Fibroblast of skin of back (primary cell): ENCODE data around the gene POLR2J3. TPM values are rescaled to one million over a fixed set of nuclear protein-coding genes. Genes with fewer than 3 reads are reported as not detected.
"Not testable (repeated sequence)": the region's sequence is repeated elsewhere in the genome, so short reads cannot be mapped to it uniquely, and the experiment has no call there.

Experiments used
- DNase-seq: peaks from one replicate; pipeline ENCODE4 v3.0.0-alpha.2; 2013
- polyA plus RNA-seq, 2 experiments: library from polyadenylated mRNA; unstranded; fragments of 120-200 nt; gene quantifications; one replicate each; pipeline ENCODE4 v1.2.1, GENCODE V29; 2013; ENCODE audit not compliant: insufficient read length in 2 of 2

POLR2J3 gene
- 85.1 TPM for polyA plus RNA-seq (2013, experiment 1 of 2; ENCODE audit: insufficient read length)
- polyA plus RNA-seq (2013, experiment 2 of 2; ENCODE audit: insufficient read length) = 62.0 TPM

DNA sequence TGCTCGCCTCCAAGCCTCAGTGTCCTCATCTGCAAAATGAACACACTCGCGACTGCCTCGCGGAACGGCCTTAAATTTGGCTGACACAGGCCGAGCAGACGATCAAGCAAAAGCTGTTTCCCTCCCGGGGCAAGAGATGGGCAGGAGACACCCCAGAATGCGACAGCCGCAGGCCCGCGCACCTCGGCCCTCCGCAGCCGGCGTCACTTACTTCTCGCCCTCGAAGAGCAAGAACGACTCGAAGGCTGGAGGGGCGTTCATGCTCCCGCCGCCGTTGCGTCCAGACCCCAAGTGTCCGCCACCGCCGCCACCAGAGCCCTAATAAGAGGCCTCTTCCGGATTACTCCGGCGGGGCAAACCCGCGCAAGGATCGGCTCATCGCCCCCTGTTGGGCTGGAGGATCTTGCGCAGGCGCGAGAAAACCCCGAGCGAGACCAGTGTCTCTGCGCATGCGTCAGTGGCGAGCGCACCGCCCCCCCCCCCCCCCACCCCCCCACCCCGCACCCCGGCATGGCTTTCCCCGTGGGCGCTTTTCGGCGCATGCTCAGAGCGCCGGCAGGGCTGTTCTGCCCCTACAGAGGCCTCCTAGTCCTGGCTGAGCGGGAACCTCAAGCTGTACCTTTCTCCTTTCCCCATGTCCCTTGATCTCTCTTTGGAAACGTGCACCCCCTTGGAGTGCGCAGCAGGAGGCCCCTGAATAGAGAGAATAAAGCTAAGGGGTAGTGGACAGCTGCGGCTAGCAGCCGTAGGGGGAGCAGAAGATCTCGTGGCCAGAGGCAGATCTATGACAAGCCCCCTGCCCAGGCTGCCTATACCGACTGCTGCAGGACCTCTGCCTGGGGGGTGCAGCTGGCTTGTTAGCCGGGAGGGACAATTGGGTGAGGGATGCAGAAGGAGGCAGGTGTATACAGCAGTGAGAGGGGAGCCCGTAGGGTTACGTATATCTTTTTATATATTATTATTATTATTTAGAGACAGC, at the start of gene POLR2J3:
Gene POLR2J3 (minus strand): TSS at position 323 of the 979 bp plus-strand sequence. CDS start 62 bp downstream, at position 261.
- peak; percentile 89 for DNase-seq

DNA sequence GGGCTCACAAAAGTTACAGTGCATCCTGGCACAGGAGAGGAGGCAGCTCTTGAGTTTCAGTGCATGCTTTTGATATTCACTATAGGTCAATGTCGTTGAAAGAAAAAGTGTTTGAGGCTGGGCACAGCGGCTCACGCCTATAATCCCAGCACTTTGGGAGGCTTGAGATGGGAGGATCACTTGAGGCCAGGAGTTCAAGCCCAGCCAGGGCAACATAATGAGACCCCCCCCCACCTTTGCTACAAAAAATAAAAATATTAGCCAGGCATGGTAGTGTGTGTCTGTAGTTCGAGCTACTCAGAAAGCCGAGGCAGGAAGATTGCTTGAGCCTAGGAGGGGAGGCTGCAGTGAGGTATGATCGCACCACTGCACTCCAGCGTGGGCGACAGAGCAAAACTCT, 45.7 kb upstream of the POLR2J3 start:
- DNase-seq = not testable (repeated sequence)

DNA sequence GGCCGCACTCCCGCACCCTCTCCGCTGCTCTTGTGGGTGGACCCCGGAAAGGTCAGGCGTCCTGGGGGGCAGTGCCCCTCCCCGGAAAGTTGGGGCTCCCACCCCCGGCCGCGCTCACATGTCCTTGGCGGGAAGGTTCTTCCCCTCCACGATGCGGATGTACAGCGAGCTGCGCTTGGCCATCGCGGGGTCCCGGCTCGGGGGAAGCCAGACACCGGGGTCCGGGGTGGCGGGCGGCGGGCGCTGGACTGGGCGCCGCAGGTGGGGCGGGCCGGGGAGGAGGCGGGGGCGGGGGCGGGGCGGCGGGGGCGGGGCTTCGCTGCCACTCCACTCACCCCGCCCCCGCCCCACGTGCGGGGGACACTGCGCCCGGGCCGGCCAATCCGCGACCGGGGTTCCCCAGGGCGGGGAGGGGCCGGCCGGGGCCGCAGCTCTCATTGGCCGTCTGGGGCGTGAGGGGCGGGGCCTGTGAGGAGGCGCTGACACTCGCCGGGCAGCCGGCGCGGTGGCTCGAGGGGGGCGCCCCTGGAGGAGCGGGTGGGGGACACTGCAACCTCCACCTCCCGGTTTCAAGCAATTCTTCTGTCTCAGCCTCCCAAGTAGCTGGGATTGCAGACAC, 44.2 kb upstream of the POLR2J3 start, which contains the start of gene RASA4:
Gene RASA4 (minus strand): TSS at position 250 of the 619 bp plus-strand sequence. CDS start 67 bp downstream, at position 183.
- DNase-seq = not testable (repeated sequence)

DNA sequence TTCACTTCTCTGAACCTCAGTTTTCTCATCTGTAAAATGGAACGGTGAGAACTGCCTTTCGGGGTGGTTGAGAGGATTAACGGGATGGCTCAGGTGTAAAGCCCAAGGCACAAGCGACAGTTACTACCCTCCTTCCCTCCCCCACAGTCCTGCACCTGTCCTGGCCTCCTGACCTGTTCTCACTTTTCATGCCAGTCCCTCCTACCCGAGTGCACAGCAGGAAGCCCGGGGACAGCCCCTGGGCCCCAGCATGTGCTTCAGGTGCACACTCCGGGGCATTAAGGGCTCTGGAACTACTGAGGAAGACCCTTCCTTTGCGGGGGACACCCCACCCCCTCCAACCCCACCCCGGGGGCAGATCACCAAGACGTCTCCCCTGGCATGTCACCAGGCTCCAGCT, 43.5 kb upstream of the POLR2J3 start:
- not testable (repeated sequence) for DNase-seq

DNA sequence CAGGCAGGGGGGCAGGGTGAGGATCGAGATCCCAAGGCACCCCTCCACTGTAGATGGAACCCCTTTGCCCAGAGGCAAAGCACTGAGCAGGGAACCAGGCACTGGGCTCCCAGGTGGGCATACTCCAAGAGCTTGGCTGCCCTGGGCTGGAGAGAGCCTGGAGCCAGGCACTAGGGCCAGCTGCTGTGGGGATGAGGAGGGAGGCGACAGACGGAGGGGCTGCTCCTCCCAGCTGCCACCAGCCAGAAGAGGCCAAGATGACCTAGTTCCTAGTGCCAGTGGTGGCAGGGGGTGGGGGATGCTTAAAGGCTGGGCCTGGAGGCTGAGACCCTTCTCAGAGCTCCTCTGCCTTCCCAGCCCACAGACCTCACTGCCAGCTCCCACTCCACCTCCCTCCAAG, 42.5 kb upstream of the POLR2J3 start:
- not testable (repeated sequence) for DNase-seq

DNA sequence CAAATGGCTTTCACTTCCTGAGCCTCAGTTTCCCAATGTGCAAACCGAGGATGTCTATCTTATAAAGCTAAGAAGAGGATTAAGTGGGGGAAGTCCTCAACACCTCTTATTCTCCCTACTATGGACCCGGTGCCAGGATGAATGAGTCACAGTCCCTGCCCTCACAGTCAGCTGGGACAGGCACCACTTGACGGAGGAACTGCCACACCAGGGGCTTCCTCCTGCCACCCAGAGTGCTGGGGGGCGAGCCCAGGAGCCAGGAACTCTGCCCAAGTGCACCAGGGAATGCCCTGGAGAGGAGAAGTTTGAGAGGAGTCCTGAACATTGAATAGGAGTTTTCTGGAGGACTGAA, 41.9 kb upstream of the POLR2J3 start:
- not testable (repeated sequence) for DNase-seq

DNA sequence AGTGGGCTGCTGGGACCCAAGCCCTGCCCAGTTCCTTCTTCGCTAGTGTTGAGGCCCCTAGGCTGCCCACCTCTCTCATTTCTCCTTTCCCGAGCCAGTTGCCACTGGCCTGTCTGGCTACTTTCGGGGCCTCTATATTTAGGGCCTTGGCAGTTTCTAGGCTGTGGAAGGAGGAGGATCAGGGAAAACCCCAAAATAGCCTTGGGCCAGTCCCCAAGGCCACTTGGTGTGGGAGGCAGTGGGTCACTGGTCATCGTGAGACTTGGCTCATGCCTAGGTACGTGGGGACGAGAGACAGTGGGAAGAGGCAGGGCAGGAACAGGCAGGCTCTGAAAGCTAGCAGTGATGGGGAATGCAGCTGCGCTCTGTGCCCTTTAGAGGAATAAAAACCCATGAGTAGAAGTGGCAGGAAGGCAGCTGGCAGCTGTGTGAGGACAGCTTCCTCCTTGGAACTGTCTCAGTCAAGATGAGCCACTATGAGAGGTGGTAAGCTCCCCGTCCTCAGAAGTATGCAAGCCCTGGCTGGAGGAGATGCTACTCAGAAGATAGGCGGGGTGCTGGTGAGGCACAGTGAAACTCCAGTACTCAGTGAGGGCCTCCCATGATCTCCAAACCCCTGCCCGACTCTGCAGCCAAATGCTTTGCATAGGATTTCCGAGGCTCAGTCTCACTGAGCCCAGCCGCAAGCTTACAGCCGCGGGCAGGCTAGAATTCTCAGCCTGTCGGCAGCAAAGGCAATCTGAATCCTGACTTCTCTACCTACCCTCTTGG, 41.4 kb upstream of the POLR2J3 start:
- DNase-seq = not testable (repeated sequence)

DNA sequence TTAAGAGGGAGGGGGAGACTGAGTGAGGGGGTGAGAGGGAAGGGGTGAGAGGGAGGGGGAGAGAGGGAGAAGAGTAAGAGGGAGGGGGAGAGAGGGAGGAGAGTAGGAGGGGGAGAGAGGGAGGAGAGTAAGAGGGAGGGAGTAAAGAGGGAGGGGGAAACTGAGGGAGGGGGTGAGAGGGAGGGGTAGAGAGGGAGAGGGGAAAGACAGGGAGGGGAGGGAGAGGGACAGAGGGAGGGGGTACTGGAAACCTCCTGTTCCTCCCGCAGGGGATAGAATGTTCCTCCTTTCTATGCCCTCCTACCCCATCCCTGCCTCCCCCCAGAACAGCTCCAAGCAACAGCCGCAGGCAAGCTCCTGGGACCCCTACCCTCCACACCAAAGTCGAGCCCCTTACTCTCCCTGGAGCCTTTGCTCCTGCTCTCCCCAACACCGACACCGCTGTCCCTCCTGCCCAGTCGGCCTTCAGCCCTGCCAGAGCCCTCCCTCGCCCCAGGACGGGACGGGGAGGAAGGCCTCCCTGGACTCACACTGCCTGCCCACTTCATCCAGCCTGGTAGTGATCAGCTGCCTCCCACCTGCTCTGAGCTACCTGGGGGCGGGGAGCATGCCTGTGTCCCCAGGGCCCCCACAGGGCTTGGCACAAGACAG, 39.4 kb upstream of the POLR2J3 start:
- DNase-seq = peak; percentile 5

DNA sequence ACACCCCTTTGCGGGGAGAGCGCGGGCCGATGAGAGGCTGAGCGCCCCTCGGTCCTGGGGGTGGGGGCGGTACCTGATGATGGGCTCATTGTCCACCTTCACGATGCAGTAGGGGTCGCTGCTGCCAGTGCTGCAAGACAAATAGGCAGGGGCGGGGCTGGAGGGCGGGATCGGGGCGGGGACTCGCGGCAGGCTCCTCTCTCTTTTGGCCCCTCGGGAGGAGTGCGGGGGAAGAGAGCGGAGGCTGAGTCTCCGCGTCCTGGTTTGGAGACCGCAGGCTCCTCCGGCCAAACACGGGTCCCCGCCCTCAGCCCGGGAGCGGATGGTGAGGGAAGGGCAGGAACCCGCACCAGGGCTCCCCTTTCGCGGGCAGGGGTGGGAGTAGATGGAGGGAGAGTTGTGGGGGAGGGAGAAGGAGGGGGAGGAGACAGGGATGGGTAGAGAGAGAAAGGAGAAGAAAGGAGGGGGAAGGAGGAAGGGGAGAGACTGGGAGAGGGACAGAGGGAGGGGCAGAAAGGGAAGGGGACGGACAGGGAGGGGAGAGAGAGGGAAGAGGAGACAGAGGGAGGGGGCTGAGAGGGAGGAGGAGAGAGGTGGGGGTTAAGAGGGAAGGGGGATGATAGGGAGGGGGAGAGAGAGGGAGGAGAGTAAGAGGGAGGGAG, 38.8 kb upstream of the POLR2J3 start:
- DNase-seq = not testable (repeated sequence)

DNA sequence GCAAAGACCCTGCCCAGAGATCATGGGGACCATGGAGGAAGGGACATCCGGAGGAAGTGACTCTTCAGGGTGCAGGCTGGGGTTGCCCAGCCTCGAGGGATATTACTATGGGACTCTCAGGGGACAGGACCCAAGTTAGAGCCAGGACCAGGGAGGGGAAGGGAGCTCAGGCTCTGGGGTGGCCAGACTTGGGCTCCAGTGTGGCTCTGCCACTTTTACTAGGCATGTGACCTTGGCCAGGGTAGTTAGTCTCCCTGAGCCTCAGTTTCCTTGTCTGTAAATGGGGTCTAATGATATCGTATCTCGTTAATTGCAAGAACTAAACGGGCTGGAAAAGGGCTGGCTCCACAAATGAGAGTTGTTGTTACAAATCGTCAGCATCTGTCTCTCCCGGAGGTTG, 38.1 kb upstream of the POLR2J3 start:
- not testable (repeated sequence) for DNase-seq

DNA sequence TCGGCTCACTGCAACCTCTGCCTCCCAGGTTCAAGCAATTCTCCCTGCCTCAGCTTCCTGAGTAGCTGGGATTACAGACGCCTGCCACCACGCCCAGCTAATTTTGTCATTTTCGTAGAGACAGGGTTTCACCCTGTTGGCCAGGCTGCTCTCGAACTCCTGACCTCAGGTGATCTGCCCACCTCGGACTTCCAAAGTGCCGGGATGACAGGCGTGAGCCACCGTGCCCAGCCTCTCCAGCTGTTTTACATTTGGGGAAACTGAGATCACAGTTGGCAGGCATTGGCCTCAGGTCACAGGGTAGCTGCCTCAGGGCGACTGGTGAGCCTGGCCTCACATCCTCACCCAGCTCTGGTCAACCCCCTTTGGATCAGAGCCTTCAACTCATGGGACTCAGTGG, 37.4 kb upstream of the POLR2J3 start:
- not testable (repeated sequence) for DNase-seq

DNA sequence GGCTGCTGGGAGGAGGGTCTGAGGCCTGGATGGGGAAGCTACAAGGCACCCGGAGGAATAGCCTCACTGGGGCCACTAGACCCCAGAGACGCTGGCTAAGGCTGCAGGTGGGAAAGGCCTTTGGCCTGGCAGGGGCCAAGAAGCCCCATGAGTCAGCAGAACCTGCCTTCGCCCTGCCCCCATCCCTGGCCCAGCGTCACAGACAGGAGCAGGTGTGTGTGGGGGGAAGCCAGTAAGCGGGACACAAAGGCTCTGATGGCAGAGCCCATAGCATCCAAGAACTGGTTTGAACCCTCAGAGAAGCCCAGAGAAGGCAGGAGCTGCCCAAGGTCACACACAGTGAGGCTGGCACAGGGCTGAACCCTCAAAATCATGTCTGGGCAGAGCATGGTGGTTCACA, 34.5 kb upstream of the POLR2J3 start:
- not testable (repeated sequence) for DNase-seq

DNA sequence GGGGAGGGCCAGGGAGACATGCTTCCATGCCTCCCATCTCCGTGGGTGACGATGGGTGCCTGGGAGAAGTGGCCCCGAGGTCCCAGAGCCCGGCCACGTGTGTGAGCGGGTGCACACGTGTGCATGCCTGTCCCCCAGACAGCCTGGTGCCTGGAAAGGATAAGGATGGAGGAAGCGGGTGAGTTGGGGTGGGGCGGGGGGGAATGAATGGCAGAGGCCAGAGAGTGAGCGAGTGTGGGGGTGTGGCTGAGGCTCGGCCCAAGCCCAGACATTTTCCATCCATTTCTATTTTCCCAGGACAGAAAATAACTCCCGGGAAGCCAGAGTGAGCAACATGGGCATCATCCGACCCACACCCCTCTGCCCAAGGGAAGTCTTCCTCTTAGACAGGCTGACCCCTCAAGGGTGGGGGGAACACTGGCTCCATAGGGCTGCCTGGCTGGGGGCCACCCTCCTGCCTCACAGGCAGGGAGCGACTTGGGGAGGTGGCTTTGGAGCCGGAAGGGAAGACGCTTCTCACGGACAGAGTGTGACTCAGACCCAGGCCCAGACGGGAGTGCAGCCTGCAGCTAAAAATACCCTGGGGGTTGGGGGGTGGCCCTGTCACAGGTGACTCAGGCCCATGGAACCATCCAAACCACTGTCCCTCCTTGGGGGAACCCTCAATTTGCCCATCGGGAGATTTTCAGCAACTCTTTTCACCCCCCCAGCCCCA, 32.2 kb upstream of the POLR2J3 start:
- not testable (repeated sequence) for DNase-seq

DNA sequence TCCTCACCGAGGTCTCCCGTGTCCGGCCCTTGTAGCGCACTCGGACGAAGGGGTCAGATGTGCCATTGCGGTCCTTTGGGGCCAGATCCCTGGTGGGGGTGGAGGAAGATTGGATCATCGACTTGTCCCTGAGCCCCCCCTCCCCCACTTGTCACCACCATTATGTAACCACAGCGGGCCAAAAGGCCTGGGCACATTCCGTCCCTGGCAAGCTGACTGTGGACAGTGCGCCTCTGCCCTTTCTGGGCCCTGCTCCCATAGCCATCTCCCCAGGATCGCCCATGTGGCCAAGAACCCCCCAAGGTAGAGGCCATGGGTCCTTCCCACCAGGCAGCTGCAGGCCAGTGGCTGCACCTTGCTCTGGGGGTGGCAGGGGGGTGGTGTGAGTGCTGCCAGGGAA, 29.9 kb upstream of the POLR2J3 start:
- not testable (repeated sequence) for DNase-seq

DNA sequence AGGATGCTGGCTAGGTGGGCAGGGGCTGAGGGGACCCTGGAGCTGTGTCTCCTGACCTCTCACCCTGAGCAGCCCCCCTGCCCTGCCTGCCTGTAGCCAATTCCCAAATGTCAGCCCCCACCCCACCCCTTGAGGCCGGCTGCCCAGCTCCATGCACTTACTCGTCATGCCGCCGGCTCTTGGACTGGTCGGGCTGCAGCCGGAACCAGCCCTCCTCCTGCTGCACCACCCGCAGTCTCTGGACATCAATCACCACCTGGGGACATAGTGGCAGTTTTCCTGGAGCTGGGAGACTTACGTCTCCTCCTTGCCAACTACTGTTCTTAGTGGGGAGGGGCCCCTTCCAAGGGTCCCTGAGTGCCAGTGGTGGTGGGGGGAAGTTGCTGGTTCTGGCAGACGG, 27.3 kb upstream of the POLR2J3 start:
- not testable (repeated sequence) for DNase-seq

DNA sequence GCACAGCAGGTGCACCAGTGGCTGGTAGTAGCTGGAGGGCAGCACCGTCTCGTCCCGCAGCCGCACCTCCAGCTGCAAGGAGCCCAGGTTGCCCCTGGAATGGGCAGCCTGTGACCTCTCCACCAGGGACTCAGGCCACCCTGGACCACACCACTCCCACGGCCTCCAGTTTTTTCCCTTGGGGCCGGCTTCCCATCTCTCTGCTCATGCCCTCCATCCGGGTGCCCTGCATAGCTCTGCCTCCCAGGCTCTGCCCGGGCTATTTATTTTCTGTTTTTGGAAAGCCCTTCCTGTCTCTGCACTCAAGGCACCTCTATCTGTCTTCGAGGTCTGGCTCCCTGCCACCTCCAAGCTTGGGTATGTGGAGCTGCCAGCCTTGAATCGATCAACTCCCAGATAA, 23.7 kb upstream of the POLR2J3 start:
- not testable (repeated sequence) for DNase-seq

DNA sequence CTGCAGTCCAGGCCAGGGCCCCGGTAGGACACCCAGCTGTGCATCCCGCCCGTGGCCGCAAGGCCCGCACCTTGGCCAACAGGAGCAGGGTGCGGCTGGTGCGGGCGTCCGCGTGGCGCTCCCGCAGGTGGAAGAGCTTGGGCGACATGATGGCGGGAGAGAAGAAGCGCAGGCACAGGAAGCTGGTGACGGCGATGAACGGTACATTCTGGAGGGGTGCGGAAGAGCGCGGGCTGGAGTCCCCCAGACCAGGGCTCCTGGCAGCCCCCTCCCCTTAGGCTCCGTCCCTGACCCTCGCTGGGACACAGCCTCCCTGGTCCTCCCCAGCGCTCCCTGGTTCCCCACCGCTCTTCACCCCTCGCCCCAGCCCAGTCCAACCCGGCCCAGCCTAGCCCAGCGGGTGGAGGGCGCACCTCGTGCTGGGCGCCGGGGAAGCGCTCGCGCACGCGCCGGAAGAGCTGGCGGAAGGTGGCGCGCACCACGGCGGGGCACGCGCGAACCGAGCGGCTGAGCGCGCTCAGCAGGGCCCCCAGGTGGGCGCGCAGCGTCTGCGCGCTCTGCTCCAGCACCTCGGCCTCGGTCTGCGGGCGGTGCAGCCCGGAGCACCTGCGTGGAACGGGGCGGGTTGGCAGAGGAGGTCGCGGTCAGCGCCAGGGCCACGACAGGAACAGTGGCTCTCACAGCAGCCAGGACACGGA, 21.4 kb upstream of the POLR2J3 start:
- DNase-seq = not testable (repeated sequence)

DNA sequence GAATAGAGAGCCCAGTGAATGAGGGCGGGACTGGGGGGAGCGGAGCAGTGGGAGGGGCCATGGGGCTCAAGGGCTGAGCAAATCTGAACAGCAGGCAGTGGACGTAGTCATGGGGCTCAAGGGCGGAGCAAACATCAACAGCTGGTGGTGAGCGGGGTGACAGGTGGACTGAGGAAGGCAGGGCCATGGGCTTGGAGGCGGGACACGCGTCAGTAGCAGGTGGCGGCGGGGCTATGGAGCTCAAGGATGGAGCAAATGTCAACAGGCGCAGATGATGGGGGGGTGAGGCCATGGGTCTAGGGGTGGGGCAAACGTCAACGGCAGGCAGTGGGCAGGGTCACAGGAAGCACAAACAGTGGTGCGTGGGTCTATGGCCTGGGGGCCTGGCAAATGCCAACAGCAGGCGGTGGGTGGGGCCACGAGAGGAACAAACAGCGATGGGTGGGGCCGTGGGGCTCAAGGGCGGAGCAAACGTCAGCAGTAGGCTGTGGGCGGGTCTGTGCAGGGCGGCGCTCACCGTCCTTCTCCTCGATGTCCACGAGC, 20.2 kb upstream of the POLR2J3 start:
- not testable (repeated sequence) for DNase-seq

DNA sequence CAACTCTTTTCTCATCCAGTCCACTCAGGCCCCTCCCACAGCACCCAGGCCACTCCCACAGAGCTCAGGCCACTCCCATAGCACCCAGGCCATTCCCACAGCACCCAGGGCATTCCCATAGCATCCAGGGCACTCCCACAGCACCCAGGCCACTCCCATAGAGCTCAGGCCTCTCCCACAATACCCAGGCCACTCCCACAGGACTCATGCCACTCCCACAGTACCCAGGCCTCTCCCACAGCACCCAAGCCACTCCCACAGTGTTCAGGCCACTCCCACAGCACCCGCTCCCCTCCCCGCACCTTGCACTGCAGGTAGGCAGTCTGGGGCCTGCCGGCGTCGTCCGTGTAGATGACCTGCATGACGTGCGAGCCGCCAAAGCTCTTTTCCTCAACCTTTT, 17.5 kb upstream of the POLR2J3 start:
- not testable (repeated sequence) for DNase-seq

DNA sequence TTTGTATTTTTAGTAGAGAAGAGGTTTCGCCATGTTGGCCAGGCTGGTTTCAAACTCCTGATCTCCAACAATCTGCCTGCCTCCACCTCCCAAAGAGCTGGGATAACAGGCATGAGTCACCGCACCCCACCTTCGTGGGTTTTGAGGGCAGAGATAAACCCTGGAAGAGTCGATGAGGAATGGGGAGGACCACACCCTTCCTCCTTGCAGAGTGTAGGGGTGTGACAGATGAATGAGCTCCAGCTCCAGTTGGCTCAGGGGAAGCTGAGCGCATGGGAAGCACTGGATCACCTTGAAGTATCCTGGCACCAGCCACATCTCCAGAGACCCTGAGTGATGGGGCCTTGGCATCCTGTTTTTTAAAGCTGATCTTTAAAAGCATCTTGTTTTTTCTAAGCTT, 11.1 kb upstream of the POLR2J3 start:
- not testable (repeated sequence) for DNase-seq
